Astrocyte (in vitro differentiated cells and primary cell): Measurements from ENCODE around the gene GRM5. TPM values are rescaled to one million over a fixed set of nuclear protein-coding genes. Genes with fewer than 3 reads are reported as not detected.
"Not testable (repeated sequence)": the region's sequence is repeated elsewhere in the genome, so short reads cannot be mapped to it uniquely, and the experiment has no call there.

Experiments
- DNase-seq: peaks from one replicate; pipeline ENCODE4 v3.0.0-alpha.2; 2010; ENCODE audit warnings: low read depth
- FAIRE-seq: peaks from 2 replicates; lab custom pipeline; 2011; peaks lifted over from hg19 to GRCh38; lab: Jason Lieb, UNC
- H2AFZ ChIP-seq: 2 replicates; pipeline ENCODE4 v1.6.0; 2012; ENCODE audit warnings: low read depth, low read length, inconsistent platforms
- H3K27ac ChIP-seq: 2 replicates; pipeline ENCODE4 v1.5.1; 2011; ENCODE audit warnings: low read depth, low read length, inconsistent platforms
- H3K27me3 ChIP-seq: 2 replicates; pipeline ENCODE4 v1.6.0; 2011; ENCODE audit warnings: low read length, inconsistent platforms; ENCODE audit not compliant: insufficient read depth
- H3K36me3 ChIP-seq: 2 replicates; pipeline ENCODE4 v1.5.1; 2011; ENCODE audit warnings: low read length, inconsistent platforms; ENCODE audit not compliant: insufficient read depth
- H3K4me1 ChIP-seq: 2 replicates; pipeline ENCODE4 v1.5.1; 2011; ENCODE audit warnings: low read length, inconsistent platforms; ENCODE audit not compliant: insufficient read depth
- H3K4me2 ChIP-seq: 2 replicates; pipeline ENCODE4 v1.6.0; 2012; ENCODE audit warnings: low read length, inconsistent platforms
- H3K4me3 ChIP-seq: 2 replicates; pipeline ENCODE4 v1.5.1; 2011; ENCODE audit warnings: low read depth, mild to moderate bottlenecking, low read length, inconsistent platforms; ENCODE audit not compliant: insufficient read depth
- H3K79me2 ChIP-seq: 2 replicates; pipeline ENCODE4 v1.6.0; 2012; ENCODE audit warnings: mild to moderate bottlenecking, low read length, inconsistent platforms; ENCODE audit not compliant: insufficient read depth
- H3K9ac ChIP-seq: 2 replicates; pipeline ENCODE4 v1.6.0; 2012; ENCODE audit warnings: mild to moderate bottlenecking, low read length, inconsistent platforms
- H3K9me3 ChIP-seq: 2 replicates; pipeline ENCODE4 v1.5.1; 2012; ENCODE audit warnings: low read depth, mild to moderate bottlenecking, low read length, inconsistent platforms; ENCODE audit not compliant: insufficient read depth
- H4K20me1 ChIP-seq: 2 replicates; pipeline ENCODE4 v1.6.0; 2012; ENCODE audit warnings: low read length, inconsistent platforms; ENCODE audit not compliant: insufficient read depth
- H3K27ac Mint-ChIP-seq: one replicate; pipeline ENCODE4 v1.8.0; 2021; ENCODE audit warnings: mild to moderate bottlenecking, mixed read lengths; ENCODE audit not compliant: unreplicated experiment
- H3K27me3 Mint-ChIP-seq: one replicate; pipeline ENCODE4 v1.8.0; 2021; ENCODE audit warnings: low read depth, mixed read lengths; ENCODE audit not compliant: unreplicated experiment
- H3K36me3 Mint-ChIP-seq: one replicate; pipeline ENCODE4 v1.8.0; 2021; ENCODE audit warnings: low read depth, mixed read lengths; ENCODE audit not compliant: unreplicated experiment
- H3K4me1 Mint-ChIP-seq: one replicate; pipeline ENCODE4 v1.8.0; 2021; ENCODE audit warnings: low read depth, mixed read lengths; ENCODE audit not compliant: unreplicated experiment
- H3K4me3 Mint-ChIP-seq: one replicate; pipeline ENCODE4 v1.8.0; 2021; ENCODE audit warnings: mild to moderate bottlenecking, moderate library complexity, mixed read lengths; ENCODE audit not compliant: unreplicated experiment
- H3K9me3 Mint-ChIP-seq: one replicate; pipeline ENCODE4 v1.8.0; 2021; ENCODE audit warnings: mild to moderate bottlenecking, mixed read lengths; ENCODE audit not compliant: unreplicated experiment
- EZH2 ChIP-seq: IDR thresholded peaks from 2 replicates; pipeline ENCODE4 v1.6.1; 2012; ENCODE audit warnings: mild to moderate bottlenecking, low read length, inconsistent platforms; ENCODE audit not compliant: insufficient read depth
- total RNA-seq: library from RNA; stranded (reverse); gene quantifications from 2 replicates; pipeline ENCODE4 v1.2.1, GENCODE V29; 2021
- TF ChIP-seq, protein P1 (sequence below): IDR thresholded peaks from 2 replicates; pipeline ENCODE4 v1.5.1; 2011; ENCODE audit warnings: low read depth, mild to moderate bottlenecking, inconsistent platforms, low read length, moderate library complexity; ENCODE audit not compliant: insufficient read depth

The GRM5 gene
- total RNA-seq, 1 donor from 2014 or later = 0.30 TPM

DNA sequence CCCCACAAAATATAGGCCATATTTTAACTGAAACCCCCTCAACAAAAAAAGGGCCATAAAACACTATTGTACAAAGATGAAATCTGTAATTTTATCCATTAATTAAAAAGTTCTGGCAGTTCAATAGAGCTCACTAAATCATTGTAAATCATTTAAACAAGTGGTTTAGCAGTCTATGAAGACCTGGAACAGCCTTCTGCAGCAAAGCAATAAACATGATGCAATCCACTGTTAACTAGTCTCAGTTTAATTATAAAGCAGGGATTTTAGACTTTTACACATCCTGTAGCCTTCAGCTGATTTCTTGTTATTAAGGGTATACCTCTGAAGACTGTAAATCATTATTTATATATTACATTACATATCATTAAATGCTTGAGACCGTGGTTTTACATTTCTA is 8.4 kb downstream of the GRM5 start:
- H3K36me3 Mint-ChIP-seq, H3K27ac ChIP-seq, H3K79me2 ChIP-seq, H3K27me3 Mint-ChIP-seq, H3K4me1 ChIP-seq, H4K20me1 ChIP-seq, H3K9me3 Mint-ChIP-seq, H3K9ac ChIP-seq, H3K4me3 Mint-ChIP-seq, DNase-seq, H3K36me3 ChIP-seq, H3K9me3 ChIP-seq, FAIRE-seq, H3K4me1 Mint-ChIP-seq, H3K4me2 ChIP-seq, H3K27ac Mint-ChIP-seq, H3K4me3 ChIP-seq, H2AFZ ChIP-seq, H3K27me3 ChIP-seq: not testable (repeated sequence)

GRCh38 chr11:89052220-89052619 is 13.6 kb downstream of the GRM5 start:
- Histone ChIP-seq H3K9me3 (no peaks in the 10 kb centered on the region), H3K36me3 (no peaks in the 10 kb centered on the region), H3K4me2 (no peak overlapping the region), H3K9ac (no peak overlapping the region), H3K4me3 (no peak overlapping the region), H2AFZ (no peak overlapping the region), H3K27ac (no peak overlapping the region), H3K27me3 (no peaks in the 10 kb centered on the region), H4K20me1 (no peaks in the 10 kb centered on the region), H3K79me2 (no peaks in the 10 kb centered on the region), H3K4me1 (no peaks in the 10 kb centered on the region)
- no peak overlapping the region for H3K27ac Mint-ChIP-seq
- FAIRE-seq (no peak), DNase-seq (no peak)
- H3K27me3 Mint-ChIP-seq = no peaks in the 10 kb centered on the region
- H3K4me3 Mint-ChIP-seq = no peak overlapping the region
- no peaks in the 10 kb centered on the region for H3K9me3 Mint-ChIP-seq
- H3K4me1 Mint-ChIP-seq = no peaks in the 10 kb centered on the region
- TF ChIP-seq, protein P1, sequence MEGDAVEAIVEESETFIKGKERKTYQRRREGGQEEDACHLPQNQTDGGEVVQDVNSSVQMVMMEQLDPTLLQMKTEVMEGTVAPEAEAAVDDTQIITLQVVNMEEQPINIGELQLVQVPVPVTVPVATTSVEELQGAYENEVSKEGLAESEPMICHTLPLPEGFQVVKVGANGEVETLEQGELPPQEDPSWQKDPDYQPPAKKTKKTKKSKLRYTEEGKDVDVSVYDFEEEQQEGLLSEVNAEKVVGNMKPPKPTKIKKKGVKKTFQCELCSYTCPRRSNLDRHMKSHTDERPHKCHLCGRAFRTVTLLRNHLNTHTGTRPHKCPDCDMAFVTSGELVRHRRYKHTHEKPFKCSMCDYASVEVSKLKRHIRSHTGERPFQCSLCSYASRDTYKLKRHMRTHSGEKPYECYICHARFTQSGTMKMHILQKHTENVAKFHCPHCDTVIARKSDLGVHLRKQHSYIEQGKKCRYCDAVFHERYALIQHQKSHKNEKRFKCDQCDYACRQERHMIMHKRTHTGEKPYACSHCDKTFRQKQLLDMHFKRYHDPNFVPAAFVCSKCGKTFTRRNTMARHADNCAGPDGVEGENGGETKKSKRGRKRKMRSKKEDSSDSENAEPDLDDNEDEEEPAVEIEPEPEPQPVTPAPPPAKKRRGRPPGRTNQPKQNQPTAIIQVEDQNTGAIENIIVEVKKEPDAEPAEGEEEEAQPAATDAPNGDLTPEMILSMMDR = no peak
- TF ChIP-seq EZH2 = no peak
- H3K36me3 Mint-ChIP-seq = no peaks in the 10 kb centered on the region

DNA sequence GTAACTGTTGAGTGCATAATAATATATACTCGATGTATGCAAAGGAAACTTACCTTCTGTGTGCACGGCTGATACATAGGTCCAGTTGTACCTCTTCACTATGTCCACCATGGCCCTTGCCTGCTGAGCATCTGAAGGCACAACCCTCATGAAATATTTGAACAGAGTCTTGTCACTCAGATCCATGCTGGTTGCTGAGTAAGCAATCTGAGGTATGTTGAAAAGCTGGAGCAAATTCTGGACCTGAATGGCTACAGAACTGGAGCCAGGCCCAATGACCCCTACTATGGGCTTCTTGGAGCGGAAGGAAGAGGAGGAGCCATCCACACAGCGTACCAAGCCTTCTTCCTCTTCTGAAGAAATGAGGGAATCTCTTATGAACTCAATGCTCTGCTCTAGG is 18.6 kb downstream of the GRM5 start:
- H3K27me3 Mint-ChIP-seq, H3K4me1 ChIP-seq, H2AFZ ChIP-seq, H3K27ac Mint-ChIP-seq, H3K4me3 ChIP-seq, H3K9me3 Mint-ChIP-seq, H3K4me2 ChIP-seq, H3K79me2 ChIP-seq, H3K4me3 Mint-ChIP-seq, DNase-seq, H3K36me3 Mint-ChIP-seq, H3K9ac ChIP-seq, H3K27ac ChIP-seq, H3K36me3 ChIP-seq, H4K20me1 ChIP-seq, H3K4me1 Mint-ChIP-seq, H3K9me3 ChIP-seq, FAIRE-seq, H3K27me3 ChIP-seq: not testable (repeated sequence)

- not testable (repeated sequence) for H3K36me3 ChIP-seq, H3K79me2 ChIP-seq, H3K9me3 Mint-ChIP-seq, DNase-seq, H3K27me3 Mint-ChIP-seq, H4K20me1 ChIP-seq, H3K4me3 Mint-ChIP-seq, H3K9ac ChIP-seq, H3K4me1 ChIP-seq, H3K27ac Mint-ChIP-seq, H3K36me3 Mint-ChIP-seq, H3K9me3 ChIP-seq, H3K27me3 ChIP-seq, H2AFZ ChIP-seq, H3K4me1 Mint-ChIP-seq, H3K27ac ChIP-seq, H3K4me3 ChIP-seq, FAIRE-seq, H3K4me2 ChIP-seq
Observed at GRCh38 chr11:89043861-89044588, 21.8 kb downstream of the GRM5 start.

DNA sequence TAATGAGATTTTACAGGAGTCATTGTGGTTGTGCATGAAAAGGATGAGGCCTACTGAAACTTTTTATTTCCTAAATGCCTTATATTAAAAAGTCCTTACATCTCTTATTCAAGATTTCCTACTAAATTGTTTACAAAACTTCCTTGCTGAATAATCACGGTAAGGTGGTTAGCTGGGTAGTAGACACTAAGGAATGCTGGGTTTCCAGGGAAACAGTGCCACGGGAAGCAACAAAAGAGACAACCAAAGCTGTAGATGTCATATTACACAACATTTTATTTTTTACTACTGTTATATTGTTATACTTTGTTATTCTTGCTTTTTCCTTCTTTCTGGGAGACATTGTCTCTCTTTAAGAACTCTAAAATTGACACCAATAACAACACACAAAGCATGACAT is 36.1 kb downstream of the GRM5 start:
- not testable (repeated sequence) for H3K4me1 Mint-ChIP-seq, H3K4me1 ChIP-seq, H2AFZ ChIP-seq, H4K20me1 ChIP-seq, H3K27me3 Mint-ChIP-seq, H3K9me3 Mint-ChIP-seq, H3K9ac ChIP-seq, H3K36me3 ChIP-seq, H3K4me2 ChIP-seq, H3K9me3 ChIP-seq, H3K4me3 Mint-ChIP-seq, H3K27ac Mint-ChIP-seq, H3K27ac ChIP-seq, FAIRE-seq, H3K79me2 ChIP-seq, H3K27me3 ChIP-seq, H3K4me3 ChIP-seq, H3K36me3 Mint-ChIP-seq
- DNase-seq = peak; percentile 8
